NB4 (cell line): ENCODE data around the gene ACSM4.
"Not testable (repeated sequence)": the region's sequence is repeated elsewhere in the genome, so short reads cannot be mapped to it uniquely, and the experiment has no call there.

Source experiments
- DNase-seq: peaks from one replicate; pipeline ENCODE4 v3.0.0; 2010; ENCODE audit warnings: low read depth
- H3K4me3 ChIP-seq: one replicate; pipeline ENCODE4 v1.5.1; 2011; ENCODE audit warnings: mild to moderate bottlenecking, low read depth, low read length, moderate library complexity
- MYC ChIP-seq: IDR thresholded peaks from 2 replicates; pipeline ENCODE4 v1.6.1; 2011; ENCODE audit warnings: low read depth, low read length
- POLR2A ChIP-seq: IDR thresholded peaks from 2 replicates; pipeline ENCODE4 v1.6.1; 2011; ENCODE audit warnings: mild to moderate bottlenecking; ENCODE audit not compliant: insufficient read length; ENCODE audit errors: extremely low read depth
- TF ChIP-seq, protein P1 (sequence below): IDR thresholded peaks from 2 replicates; pipeline ENCODE4 v1.6.1; 2011; ENCODE audit warnings: low read depth, low read length
- TF ChIP-seq, protein P2 (sequence below): IDR thresholded peaks from one replicate; pipeline ENCODE4 v1.5.1; 2012; ENCODE audit warnings: low read depth, low read length

Gene ACSM4

DNA sequence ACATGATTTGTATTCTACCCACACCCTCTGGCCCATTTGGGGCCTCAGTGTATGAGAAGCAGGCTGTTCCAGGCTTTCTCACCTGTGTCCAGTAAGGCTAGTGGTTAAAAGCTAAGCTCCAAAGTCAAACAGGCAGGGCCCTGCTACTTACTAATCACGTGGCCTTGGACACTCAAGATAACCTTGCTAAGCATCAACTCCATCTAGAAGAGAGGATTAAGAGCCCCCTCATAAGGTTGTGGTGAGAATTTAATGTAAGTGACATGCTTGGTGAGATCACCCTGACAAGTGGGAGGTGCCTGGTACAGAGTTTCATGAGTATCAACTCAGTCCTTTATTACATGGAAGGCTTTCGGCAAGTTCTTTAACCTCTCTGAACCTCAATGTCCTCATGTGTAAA lies 17.8 kb downstream of the ACSM4 start:
- DNase-seq: no peak
- H3K4me3 ChIP-seq: no peak overlapping the region
- TF ChIP-seq MYC: no peak
- TF ChIP-seq, protein P1, sequence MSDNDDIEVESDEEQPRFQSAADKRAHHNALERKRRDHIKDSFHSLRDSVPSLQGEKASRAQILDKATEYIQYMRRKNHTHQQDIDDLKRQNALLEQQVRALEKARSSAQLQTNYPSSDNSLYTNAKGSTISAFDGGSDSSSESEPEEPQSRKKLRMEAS: no peak
- no peak for TF ChIP-seq POLR2A
- TF ChIP-seq, protein P2, sequence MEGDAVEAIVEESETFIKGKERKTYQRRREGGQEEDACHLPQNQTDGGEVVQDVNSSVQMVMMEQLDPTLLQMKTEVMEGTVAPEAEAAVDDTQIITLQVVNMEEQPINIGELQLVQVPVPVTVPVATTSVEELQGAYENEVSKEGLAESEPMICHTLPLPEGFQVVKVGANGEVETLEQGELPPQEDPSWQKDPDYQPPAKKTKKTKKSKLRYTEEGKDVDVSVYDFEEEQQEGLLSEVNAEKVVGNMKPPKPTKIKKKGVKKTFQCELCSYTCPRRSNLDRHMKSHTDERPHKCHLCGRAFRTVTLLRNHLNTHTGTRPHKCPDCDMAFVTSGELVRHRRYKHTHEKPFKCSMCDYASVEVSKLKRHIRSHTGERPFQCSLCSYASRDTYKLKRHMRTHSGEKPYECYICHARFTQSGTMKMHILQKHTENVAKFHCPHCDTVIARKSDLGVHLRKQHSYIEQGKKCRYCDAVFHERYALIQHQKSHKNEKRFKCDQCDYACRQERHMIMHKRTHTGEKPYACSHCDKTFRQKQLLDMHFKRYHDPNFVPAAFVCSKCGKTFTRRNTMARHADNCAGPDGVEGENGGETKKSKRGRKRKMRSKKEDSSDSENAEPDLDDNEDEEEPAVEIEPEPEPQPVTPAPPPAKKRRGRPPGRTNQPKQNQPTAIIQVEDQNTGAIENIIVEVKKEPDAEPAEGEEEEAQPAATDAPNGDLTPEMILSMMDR: no peak

DNA sequence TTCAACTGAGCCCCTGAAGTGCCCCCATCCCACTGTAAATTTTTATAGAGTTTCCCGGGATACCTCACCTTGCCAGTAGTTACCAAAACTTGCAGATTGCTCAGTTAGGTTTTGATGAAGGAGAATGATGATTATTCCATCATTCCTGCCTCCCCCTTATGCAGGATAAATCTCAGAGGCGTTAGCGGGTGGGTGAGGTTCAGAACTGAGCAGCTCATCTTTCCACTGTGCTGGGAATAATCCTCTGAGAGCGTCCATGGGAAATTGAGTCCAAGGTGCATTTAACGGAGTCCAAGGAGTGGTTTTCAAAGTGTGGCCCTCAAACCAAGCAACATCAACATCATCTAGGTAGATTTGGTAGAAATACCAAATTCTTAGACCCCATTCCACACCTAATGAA lies 18.7 kb downstream of the ACSM4 start:
- DNase-seq: no peak
- no peak overlapping the region for H3K4me3 ChIP-seq
- no peak for TF ChIP-seq POLR2A
- TF ChIP-seq, protein P1: no peak
- TF ChIP-seq, protein P2: no peak
- no peak for TF ChIP-seq MYC

DNA sequence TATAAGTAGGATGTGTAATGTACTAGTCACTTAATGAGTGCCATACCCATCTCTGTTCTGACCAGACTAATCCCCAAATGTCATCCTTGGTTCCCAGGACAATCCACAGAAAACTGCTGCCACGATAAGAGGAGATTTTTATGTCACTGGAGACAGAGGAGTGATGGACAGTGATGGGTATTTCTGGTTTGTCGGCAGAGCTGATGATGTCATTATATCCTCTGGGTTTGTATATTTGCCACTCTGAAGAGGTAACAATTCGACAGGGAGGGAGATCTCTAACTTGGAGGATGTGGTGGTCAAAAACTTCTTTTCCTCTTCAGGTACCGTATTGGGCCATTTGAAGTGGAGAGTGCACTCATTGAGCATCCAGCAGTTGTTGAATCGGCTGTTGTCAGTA lies 20.3 kb downstream of the ACSM4 start:
- TF ChIP-seq, protein P1: no peak
- TF ChIP-seq MYC: no peak
- no peak for TF ChIP-seq POLR2A
- TF ChIP-seq, protein P2: no peak
- no peak for DNase-seq
- no peak overlapping the region for H3K4me3 ChIP-seq

DNA sequence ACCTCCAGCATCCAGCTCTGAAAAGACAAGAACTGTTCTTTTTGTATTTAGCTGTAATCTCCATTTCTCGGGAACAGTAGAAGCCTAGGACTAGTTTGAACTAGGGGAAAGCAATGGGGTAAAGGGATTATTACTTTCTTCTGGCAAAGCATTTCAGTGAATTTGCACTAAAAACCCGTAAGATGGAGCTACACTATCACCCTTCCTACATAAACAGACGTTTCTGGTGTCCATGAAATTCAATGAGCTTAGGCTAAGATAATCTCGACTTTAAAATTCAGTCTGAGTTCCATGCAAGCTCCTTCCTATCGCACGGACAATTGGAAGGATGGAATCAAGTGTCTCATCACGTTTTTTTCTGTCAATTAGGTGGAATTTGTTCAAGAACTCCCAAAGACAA lies 24.0 kb downstream of the ACSM4 start:
- DNase-seq: no peak
- no peak for TF ChIP-seq MYC
- TF ChIP-seq, protein P1: no peak
- H3K4me3 ChIP-seq: no peak overlapping the region

DNA sequence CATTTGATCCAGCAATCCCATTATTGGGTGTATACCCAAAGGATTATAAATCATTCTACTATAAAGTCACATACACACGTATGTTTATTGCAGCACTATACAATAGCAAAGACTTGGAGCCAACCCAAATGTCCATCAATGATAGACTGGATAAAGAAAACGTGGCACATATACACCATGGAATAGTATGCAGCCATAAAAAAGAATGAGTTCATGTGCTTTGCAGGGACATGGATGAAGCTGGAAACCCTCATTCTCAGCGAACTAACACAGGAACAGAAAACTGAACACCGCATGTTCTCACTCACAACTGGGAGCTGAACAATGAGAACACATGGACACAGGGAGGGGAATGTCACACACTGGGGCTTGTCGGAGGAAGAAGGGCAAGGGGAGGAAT lies 33.9 kb downstream of the ACSM4 start:
- H3K4me3 ChIP-seq, DNase-seq: not testable (repeated sequence)

DNA sequence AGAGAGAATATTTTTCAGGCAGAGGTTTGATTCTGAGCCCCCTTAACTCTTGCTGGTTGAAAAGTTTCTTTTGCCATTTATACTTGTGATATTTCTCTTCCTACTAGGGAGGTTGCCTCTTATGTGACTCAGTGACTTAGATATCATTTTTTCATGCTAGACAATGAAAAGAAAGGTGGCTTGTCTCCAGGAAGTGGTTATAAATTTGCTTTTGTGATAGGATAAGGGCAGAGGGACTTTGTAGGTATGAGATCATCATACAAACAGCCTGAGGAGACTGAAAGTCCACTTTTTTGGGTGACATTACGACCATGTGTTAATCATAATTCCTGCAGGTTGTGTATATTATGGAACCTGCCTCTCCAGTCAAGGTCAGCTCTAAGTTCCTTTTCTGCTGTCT lies 35.8 kb downstream of the ACSM4 start:
- DNase-seq: no peak
- TF ChIP-seq, protein P1: no peak
- TF ChIP-seq POLR2A (no peak), MYC (no peak)
- TF ChIP-seq, protein P2: no peak

DNA sequence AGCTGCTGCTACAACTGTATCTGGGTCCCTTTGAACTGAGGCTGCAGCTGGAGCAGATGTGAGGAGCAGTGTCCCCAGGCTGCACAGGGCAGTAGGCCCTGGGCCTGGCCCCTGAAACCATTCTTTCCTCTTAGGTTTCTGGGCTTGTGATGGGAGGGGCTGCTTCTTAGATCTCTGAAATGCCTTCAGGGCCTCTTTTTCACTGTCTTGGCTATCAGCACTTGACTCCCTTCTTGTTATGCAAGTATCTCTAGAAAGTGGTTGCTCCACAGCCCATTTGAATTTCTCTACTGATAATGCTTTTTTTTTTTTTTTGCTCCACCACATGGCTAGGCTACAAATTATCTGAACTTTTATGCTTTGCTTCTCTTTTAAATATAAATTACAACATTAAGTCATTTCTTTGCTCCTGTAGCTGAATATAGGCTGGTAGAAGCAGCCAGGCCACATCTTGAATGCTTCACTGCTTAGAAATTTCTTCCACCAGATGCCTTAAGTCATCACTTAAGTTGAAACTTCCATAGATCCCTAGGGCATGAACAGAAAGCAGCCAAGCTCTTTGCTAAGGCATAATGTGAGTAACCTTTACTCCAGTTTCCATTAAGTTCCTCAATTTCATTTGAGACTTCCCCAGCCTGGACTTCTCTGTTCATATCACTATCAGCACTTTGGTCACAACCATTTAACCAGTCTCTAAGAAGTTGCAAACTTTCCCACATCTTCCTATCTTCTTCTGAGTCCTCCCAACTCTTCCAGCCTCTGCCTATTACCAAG lies 41.1 kb downstream of the ACSM4 start:
- peak; percentile 68 for DNase-seq
- TF ChIP-seq MYC (no peak), POLR2A (no peak)
- TF ChIP-seq, protein P1: no peak
- TF ChIP-seq, protein P2: no peak
- H3K4me3 ChIP-seq: no peak overlapping the region

More for the DNA sequence above, 35.8 kb downstream of the ACSM4 start:
- no peak overlapping the region for H3K4me3 ChIP-seq
